Spinal cord (tissue), 10 donors: ENCODE data around the gene CD300C. TPM values are rescaled to one million over a fixed set of nuclear protein-coding genes. Genes with fewer than 3 reads are reported as not detected.
"Not testable (repeated sequence)": the region's sequence is repeated elsewhere in the genome, so short reads cannot be mapped to it uniquely, and the experiment has no call there.

Experiments used
- DNase-seq, 6 donors: peaks; one replicate each; pipeline versions ENCODE4 v3.0.0 to v3.0.0-alpha.2; 2013 to 2015; ENCODE audit warnings: low spot score in 6 of 6, low read depth in 4 of 6
- H3K27ac ChIP-seq: one replicate; pipeline ENCODE4 v1.5.1; 2013; ENCODE audit warnings: low read depth, low read length, control low read depth
- H3K27me3 ChIP-seq: one replicate; pipeline ENCODE4 v1.6.1; 2013; ENCODE audit warnings: low read length; ENCODE audit not compliant: control insufficient read depth, insufficient read depth
- H3K36me3 ChIP-seq: one replicate; pipeline ENCODE4 v1.6.1; 2013; ENCODE audit warnings: low read length; ENCODE audit not compliant: control insufficient read depth, insufficient read depth
- H3K4me1 ChIP-seq: one replicate; pipeline ENCODE4 v1.6.1; 2013; ENCODE audit warnings: low read length; ENCODE audit not compliant: control insufficient read depth, insufficient read depth
- H3K4me3 ChIP-seq: one replicate; pipeline ENCODE4 v1.5.1; 2013; ENCODE audit warnings: low read depth, low read length, control low read depth
- H3K9me3 ChIP-seq: one replicate; pipeline ENCODE4 v1.6.1; 2013; ENCODE audit warnings: low read length; ENCODE audit not compliant: control insufficient read depth, insufficient read depth
- WGBS: methylation state at CpG from one replicate; pipeline ENCODE4 v1.1.5; 2013; ENCODE audit warnings: missing lambda C conversion rate; ENCODE audit not compliant: insufficient coverage; 5-methylcytosine and 5-hydroxymethylcytosine counted together
- polyA plus RNA-seq, 2 donors: library from polyadenylated mRNA; unstranded; fragments of 120-200 nt; gene quantifications; one replicate each; pipeline ENCODE4 v1.2.1, GENCODE V29; 2013; ENCODE audit not compliant: insufficient read length in 2 of 2
- total RNA-seq, 2 donors: library from RNA; depleted of rRNA in 1 of 2; stranded (reverse); fragments of 120-200 nt in 1 of 2; fragments of >200 nt in 1 of 2; gene quantifications; one replicate each; pipeline versions ENCODE4 v1.2.3 to v1.2.4, GENCODE V29; 2013 to 2014
- donor health status: healthy.

CD300C gene
- total and polyA plus RNA-seq, 4 donors: 0.55 to 1.1 (median 0.85) TPM

GRCh38 chr17:74563358-74563757 is 17.4 kb upstream of the CD300C start:
- WGBS: 93% methylated on average over 1 of the region's 1 CpG
- Histone ChIP-seq H3K36me3 (no peaks in the 10 kb centered on the region), H3K27me3 (no peaks in the 10 kb centered on the region), H3K4me1 (no peaks in the 10 kb centered on the region), H3K27ac (no peak overlapping the region), H3K9me3 (no peaks in the 10 kb centered on the region), H3K4me3 (no peak overlapping the region)
- DNase-seq: no peak

GRCh38 chr17:74561586-74561985 is 15.7 kb upstream of the CD300C start:
- 76% methylated on average over 3 of the region's 3 CpGs for WGBS
- H3K4me3 ChIP-seq: no peak overlapping the region
- H3K36me3 ChIP-seq: no peaks in the 10 kb centered on the region
- no peak for DNase-seq
- no peak overlapping the region for H3K27ac ChIP-seq
- no peaks in the 10 kb centered on the region for H3K4me1 ChIP-seq
- no peaks in the 10 kb centered on the region for H3K9me3 ChIP-seq
- no peaks in the 10 kb centered on the region for H3K27me3 ChIP-seq

- Histone ChIP-seq H3K4me3 (no peak overlapping the region), H3K36me3 (no peaks in the 10 kb centered on the region), H3K4me1 (no peaks in the 10 kb centered on the region), H3K27me3 (no peaks in the 10 kb centered on the region), H3K9me3 (no peaks in the 10 kb centered on the region), H3K27ac (no peak overlapping the region)
- WGBS: 63% methylated on average over 2 of the region's 6 CpGs
- DNase-seq: no peak
Measured at GRCh38 chr17:74558882-74559519, 13.1 kb upstream of the CD300C start.

GRCh38 chr17:74558402-74558801 is 12.5 kb upstream of the CD300C start:
- not testable (repeated sequence) for H3K4me3 ChIP-seq, DNase-seq, H3K36me3 ChIP-seq, H3K27ac ChIP-seq, H3K27me3 ChIP-seq, H3K4me1 ChIP-seq, H3K9me3 ChIP-seq
- 50% methylated on average over 4 of the region's 4 CpGs for WGBS

- H3K9me3 ChIP-seq: no peaks in the 10 kb centered on the region
- no peak overlapping the region for H3K27ac ChIP-seq
- no peaks in the 10 kb centered on the region for H3K27me3 ChIP-seq
- DNase-seq: no peak
- H3K4me1 ChIP-seq: peaks cover 14% of the 10 kb centered on the region
- no peak overlapping the region for H3K4me3 ChIP-seq
- no peaks in the 10 kb centered on the region for H3K36me3 ChIP-seq
- WGBS: 86% methylated on average over 4 of the region's 7 CpGs
Measured at GRCh38 chr17:74555427-74555940, 9.6 kb upstream of the CD300C start.

GRCh38 chr17:74554909-74555308 is 9.0 kb upstream of the CD300C start:
- WGBS: 58% methylated on average over 6 of the region's 6 CpGs
- Histone ChIP-seq H3K4me1 (peaks cover 14% of the 10 kb centered on the region), H3K4me3 (no peak overlapping the region), H3K36me3 (no peaks in the 10 kb centered on the region), H3K27ac (no peak overlapping the region), H3K9me3 (no peaks in the 10 kb centered on the region), H3K27me3 (no peaks in the 10 kb centered on the region)
- no peak for DNase-seq

- peak in 2 of 6 donors; percentile 28 to 86 for DNase-seq
- Histone ChIP-seq H3K27me3 (no peaks in the 10 kb centered on the region), H3K4me3 (no peak overlapping the region), H3K27ac (no peak overlapping the region), H3K36me3 (no peaks in the 10 kb centered on the region), H3K4me1 (peaks cover 14% of the 10 kb centered on the region), H3K9me3 (no peaks in the 10 kb centered on the region)
- WGBS: 32% methylated on average over 7 of the region's 7 CpGs
Measured at GRCh38 chr17:74552037-74552436, 6.1 kb upstream of the CD300C start.

GRCh38 chr17:74550602-74551001 is 4.7 kb upstream of the CD300C start:
- H3K4me1 ChIP-seq: peaks cover 14% of the 10 kb centered on the region
- H3K27ac ChIP-seq: no peak overlapping the region
- 86% methylated on average over 12 of the region's 15 CpGs for WGBS
- H3K9me3 ChIP-seq: no peaks in the 10 kb centered on the region
- no peaks in the 10 kb centered on the region for H3K27me3 ChIP-seq
- no peak overlapping the region for H3K4me3 ChIP-seq
- no peaks in the 10 kb centered on the region for H3K36me3 ChIP-seq
- DNase-seq: no peak

- no peak overlapping the region for H3K4me3 ChIP-seq
- H3K36me3 ChIP-seq: no peaks in the 10 kb centered on the region
- H3K27ac ChIP-seq: no peak overlapping the region
- H3K4me1 ChIP-seq: peaks cover 16% of the 10 kb centered on the region
- 84% methylated on average over 7 of the region's 7 CpGs for WGBS
- no peaks in the 10 kb centered on the region for H3K27me3 ChIP-seq
- DNase-seq: no peak
- H3K9me3 ChIP-seq: no peaks in the 10 kb centered on the region
Measured at GRCh38 chr17:74549343-74549742, 3.4 kb upstream of the CD300C start.

- H3K27me3 ChIP-seq: no peaks in the 10 kb centered on the region
- H3K4me3 ChIP-seq: no peak overlapping the region
- peaks cover 16% of the 10 kb centered on the region for H3K4me1 ChIP-seq
- no peaks in the 10 kb centered on the region for H3K36me3 ChIP-seq
- DNase-seq: peak in 1 of 6 donors; percentile 4
- H3K9me3 ChIP-seq: no peaks in the 10 kb centered on the region
- H3K27ac ChIP-seq: no peak overlapping the region
- WGBS: 70% methylated on average over 3 of the region's 3 CpGs
Measured at GRCh38 chr17:74547736-74548135, 1.8 kb upstream of the CD300C start.
